ENCODE data around the gene BICRA. TPM values are rescaled to one million over a fixed set of nuclear protein-coding genes. Genes with fewer than 3 reads are reported as not detected.

Gene BICRA
- total RNA-seq, 2 donors from 2014 or later: 17.0 to 17.9 TPM

Other genes with a start within 250 kb of the BICRA start
- gene MEIS3, start 189.6 kb upstream of the BICRA start, total RNA-seq: under 1 TPM; 0.23 to 0.26 TPM
- under 1 TPM; 0.17 to 0.97 TPM for gene SLC8A2, start 137.2 kb upstream of the BICRA start, total RNA-seq
- gene KPTN, start 124.9 kb upstream of the BICRA start, total RNA-seq: 10 to 100 TPM in 1 of 2 donors, 1 to 10 TPM in 1; 7.2 to 10.5 TPM
- gene NAPA, start 94.1 kb upstream of the BICRA start, total RNA-seq: 10 to 100 TPM; 64.4 to 71.5 TPM
- under 1 TPM; 0.69 to 0.96 TPM for gene ZNF541, start 36.0 kb upstream of the BICRA start, total RNA-seq
- gene EHD2, start 104.3 kb downstream of the BICRA start, total RNA-seq: 1 to 10 TPM; 1.6 to 2.9 TPM
- gene NOP53, start 136.4 kb downstream of the BICRA start, total RNA-seq: 100 to 1,000 TPM; 405 to 415 TPM
- 10 to 100 TPM; 73.4 to 79.5 TPM for gene SELENOW, start 169.6 kb downstream of the BICRA start, total RNA-seq
- not detected for gene TPRX1, start 195.4 kb downstream of the BICRA start, total RNA-seq
- not detected for gene CRX, start 212.8 kb downstream of the BICRA start, total RNA-seq